Stimulated activated CD4-positive, alpha-beta T cell treated with anti-CD3 and anti-CD28 coated beads, Interleukin-1b, Interleukin-23, amount 100 ng/mL, for 48 hours (primary cell): Measurements from ENCODE around the gene NR2E3.

Experiments
- DNase-seq: peaks from one replicate; pipeline ENCODE4 v3.0.0-alpha.2; 2020

Gene NR2E3

DNA sequence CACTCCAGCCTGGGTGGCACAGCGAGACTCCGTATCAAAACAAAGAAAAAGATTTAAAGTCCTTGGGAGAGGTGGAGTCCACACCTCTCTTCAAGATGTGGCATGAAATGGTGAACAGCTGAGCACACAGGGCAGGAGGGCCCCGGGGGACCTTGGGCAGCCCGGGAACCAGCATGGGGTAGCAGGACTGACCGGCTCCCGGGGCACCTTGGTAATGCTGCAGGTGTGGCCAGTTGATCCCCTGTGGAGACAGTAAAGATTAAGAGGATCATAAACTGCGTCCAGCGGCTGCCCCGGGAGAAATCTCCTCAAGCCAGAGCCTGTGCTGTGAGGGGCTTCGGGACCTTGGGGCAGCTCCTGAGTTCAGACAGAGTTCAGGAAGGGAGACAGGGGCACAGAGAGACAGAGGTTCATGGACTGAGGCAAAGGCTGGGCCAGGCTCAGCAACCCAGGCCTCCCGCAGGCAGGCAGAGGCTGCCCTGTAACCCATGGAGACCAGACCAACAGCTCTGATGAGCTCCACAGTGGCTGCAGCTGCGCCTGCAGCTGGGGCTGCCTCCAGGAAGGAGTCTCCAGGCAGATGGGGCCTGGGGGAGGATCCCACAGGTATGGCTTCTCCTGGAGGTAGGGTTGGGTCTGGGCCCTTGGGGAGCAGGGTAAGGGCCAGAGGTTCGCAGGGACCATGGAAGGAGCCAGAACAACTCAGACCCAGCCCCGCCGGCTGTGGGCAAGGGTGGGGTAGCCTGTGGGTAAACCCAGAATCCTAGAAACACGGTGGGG, at the start of gene NR2E3:
Gene NR2E3 (plus strand): TSS at position 299 of the 780 bp plus-strand sequence. CDS start 190 bp downstream, at position 489.
- no peak for DNase-seq

DNA sequence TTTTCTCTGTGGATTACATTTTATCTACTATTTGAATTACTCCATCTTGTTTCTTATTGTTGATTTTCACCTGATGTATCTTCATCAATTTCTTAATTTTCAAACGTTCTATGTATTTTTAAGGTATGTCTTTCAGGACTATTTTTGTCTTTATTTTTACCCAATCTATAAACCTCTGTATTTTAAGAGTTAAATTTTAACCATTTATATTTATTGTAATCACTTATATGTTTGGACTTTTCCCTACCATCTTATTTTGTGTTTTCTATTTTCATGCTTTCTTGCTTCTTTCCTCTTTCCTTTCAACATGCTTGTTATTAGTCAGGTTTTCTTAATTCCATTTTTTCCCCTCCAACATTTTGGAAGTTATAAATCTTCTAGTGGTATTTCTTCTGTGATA, 49.5 kb upstream of the NR2E3 start:
- no peak for DNase-seq

DNA sequence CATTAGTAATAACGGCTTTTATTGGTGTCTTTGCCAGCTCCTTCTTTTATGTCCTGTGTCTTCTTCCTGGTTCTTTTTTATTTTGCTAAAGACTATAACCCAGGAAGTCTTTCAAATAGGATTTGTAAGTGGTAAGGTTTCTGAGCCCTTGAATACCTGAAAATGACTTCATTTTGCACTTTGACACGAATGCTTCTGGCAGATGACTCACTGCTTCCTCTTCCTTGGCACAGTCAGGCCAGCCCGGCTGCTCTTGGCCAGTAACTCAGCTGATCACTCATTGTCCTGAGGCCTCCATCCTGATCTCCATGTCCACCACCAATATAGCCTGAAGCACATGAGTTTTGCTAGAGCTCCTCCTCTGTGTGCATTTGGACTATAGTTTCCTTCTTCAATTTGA, 48.7 kb upstream of the NR2E3 start:
- DNase-seq, result no peak

DNA sequence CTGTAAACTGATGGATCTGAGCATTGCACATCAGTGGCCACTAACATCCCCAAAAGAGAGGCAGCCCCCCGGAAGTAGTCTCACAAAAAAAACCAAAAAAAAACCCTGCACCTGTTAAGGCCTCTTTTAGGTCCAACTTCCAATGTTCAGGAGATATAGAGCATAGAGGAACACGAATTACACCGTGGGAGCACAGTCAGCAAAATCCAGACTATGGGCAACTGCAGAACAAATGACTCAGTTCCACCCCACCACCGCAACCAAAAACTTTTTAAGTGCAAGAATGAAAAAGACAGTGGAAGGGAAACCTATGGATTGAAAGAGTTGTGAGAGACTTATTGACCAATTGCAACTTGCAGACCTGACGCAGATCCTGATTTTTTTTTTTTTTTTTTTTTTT, 42.2 kb upstream of the NR2E3 start:
- no peak for DNase-seq

DNA sequence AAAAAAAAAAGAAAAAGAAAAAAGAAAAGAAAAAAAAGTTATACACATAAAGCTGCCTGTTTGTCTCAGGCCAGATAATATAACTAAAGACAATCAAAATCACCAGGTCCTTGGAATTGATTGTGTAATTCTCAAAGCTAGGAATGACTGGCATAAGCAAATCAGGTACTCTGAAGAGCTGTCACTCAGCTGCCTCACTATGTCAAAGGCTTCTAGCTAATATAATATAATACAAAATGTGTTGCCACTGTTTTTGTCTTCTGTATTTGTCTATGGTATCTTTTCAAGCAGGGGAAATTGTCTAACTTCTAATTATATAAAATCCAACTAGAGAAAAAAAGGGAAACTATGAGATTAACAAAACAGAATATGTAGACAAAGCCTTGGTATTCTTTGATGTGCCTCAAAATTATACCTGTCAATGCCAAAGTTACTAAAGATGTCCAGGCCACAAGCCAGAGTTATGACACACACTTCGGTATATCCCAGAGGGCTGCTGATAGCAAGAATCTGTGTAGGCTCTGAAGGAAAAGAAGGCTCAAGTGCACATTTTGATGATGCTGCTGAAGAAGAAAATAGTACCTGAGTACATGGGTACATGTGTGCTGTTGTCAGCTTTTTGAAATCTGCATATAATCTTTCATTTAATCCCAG, 37.0 kb upstream of the NR2E3 start:
- no peak for DNase-seq

DNA sequence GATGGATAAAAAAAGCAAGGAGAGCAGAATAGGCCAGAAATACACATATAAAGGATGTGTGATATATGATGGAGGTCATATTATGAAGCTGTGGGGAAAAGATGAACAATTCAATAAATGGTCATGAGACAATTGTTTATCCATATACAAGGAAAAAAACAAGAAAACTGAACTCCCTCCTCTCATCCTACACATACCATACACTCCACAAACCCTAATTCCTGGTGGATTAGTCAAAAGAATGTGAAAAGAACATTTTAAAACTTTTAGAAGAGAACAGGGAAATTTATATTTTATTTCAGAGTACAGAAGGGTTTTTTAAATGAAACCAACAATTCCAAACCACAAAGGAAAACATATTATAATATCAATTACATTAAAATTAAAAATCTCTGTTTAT, 34.5 kb upstream of the NR2E3 start:
- no peak for DNase-seq

DNA sequence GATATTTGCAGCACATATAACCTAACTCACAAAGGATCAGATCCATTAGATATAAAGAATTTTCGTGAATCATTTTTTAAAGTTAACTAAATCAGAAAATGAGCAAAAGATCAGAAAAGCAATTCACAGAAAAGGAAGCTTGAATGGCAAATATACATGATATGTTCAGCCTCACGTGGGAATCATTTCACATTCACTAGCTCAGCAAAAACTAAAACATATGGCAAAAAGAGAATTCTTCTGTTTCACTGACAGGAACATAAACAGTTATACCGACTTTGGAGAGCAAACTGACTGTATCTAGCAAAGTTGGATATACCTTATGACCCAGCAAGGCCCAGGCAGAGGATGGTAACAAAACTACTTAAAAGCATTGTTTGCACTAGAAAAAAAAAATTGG, 34.0 kb upstream of the NR2E3 start:
- DNase-seq, result no peak

DNA sequence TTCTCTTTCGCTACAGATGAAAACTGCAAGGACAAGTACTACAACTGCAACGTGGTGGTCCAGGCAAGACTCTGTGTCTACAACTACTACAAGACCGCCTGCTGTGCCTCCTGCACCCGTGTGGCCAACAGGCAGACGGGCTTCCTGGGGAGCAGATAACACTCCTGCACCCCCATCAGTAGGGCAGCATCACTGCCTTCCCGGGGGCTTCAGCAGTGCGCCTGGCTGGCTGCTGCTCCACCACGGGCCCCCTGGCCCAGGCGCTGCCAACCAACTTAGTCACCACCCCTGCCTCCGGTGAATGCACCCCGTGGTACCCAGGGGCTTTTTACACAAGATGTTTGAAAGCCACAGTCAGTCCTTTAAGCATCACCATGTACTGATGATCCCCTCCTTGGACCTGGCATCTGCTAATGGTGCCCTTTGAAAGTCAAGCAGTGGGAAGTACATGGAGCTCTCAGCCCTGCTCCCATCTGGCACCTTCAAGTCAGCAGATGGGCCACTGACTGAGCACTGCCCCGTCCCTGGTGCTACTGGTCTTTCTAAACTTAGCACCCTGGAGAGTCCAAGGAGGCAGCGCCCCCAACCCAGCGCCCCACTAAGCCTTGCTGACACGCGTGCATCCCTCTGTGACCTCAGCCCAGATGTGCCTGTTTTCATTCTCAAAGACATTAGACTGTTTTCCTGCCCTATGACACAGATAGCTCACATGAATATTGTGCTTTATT, 33.0 kb upstream of the NR2E3 start:
- no peak for DNase-seq

DNA sequence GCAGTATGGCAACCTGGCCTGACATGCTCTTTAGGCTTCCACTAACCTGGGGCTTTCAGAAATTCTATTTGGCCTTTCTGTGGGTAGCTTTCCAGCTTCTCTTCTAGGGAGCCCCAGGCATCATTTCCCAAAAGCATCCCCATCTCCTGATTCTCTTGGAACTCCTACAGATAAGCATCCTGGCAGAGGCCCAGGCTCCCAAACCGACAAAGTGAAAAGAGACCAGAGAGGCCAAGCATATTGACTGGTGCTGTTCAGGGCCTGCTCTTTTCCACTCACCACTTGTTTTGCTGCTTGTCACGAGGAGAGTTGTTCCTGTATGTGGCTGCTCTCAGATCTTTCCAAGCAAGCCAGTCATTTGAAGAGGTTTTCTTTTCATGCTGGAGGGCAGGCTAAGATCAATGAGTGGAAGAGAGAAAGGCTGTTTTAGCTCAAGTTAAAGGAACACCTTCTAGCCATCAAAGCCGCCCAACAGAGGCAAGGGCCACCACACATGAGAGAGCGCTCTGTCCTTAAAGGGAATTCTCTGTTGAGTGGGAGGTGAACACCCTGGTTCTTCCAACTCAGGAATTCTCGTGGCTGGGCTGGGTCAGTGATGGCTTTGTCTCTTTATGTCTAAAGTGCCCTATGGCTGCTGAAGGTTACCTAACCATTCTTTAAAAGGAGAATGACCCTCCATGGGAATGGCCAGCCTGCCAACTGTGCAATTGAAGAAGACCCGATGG, 31.1 kb upstream of the NR2E3 start:
- no peak for DNase-seq

DNA sequence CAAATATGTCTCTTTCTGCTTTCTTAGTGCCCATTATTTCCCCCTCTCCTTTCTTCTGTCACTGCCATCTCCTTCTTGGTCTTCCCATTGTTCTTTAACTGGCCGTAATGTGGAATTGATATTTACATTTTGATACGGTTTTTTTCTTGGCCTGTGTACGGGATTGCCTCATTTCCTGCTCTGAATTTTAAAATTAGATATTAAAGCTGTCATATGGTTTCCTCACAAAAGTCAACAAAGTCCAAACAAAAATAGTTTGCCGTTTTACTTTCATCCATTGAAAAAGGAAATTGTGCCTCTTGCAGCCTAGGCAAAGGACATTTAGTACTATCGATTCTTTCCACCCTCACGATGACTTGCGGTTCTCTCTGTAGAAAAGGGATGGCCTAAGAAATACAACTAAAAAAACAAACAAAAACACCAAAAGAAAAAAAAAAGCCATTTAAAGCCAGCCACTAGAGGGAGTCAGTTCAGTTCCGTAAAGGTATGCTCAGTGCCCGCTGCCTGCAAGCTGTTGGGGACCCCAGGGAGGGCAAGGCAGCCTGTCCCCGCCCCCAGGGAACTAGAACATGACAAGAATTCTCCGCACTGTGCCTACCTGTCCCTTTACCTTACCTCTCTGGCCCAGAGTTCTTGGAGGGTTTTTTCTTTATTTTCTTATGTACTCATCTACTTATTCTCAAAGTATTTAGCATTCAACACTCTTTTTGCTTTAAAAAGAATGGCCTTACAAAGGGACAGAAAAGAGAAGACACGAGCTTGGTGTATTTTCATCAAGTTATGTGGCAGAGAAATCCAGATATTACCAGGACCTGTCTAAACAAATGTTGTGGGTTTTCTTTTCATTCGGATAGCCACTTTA, 30.0 kb upstream of the NR2E3 start:
- peak; percentile 14 for DNase-seq

DNA sequence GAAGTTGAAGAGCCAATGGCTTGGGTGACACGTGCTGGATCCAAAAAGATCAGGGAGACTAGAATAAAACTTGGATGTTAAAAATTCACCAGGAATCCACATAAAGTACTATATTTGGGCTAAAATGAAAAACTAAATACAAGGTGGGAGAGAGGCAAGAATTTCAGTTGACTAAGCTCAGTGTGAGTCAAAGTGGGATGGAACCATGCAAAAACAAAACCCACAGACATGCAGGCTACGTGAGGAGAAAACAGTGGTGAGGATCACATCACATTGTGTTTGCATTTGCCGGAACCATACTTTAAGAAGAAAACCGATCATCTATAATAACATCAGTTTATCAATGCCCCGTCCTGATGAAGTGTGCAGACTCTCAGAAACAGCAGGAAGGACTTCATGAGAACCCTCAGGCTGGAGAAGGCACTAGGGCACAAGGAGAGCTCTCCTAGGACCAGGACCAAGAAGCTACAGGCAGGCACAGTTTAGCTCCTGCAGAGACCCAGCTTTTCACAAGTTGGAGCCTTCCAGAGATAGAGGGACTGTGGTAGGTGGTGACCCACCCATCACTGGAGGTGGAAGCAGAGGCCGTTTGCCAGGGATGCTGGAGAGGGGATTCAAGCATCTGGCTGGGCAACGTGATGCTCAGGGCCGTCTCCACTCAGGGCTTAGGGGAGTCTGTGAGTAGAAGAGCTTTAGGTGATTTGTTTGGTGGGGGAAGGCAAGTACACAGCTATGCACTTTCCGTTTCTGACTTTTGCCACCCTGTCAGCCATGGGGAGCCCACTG, 29.0 kb upstream of the NR2E3 start:
- no peak for DNase-seq

DNA sequence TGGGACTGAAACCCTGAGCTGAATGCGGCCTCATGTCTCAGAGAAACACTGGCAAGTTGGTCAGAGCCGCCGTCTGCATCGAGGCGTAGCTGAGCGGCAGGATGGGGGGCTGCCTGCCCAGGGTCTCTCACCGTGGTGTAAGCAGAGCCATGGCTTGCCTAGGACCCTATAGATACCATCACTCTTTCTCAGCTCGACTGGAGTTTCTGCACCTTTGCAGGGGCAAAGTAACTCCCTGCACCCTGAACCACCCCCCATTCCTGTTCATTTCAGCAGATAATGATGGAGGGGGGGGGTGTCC, 28.4 kb upstream of the NR2E3 start:
- DNase-seq, result no peak

DNA sequence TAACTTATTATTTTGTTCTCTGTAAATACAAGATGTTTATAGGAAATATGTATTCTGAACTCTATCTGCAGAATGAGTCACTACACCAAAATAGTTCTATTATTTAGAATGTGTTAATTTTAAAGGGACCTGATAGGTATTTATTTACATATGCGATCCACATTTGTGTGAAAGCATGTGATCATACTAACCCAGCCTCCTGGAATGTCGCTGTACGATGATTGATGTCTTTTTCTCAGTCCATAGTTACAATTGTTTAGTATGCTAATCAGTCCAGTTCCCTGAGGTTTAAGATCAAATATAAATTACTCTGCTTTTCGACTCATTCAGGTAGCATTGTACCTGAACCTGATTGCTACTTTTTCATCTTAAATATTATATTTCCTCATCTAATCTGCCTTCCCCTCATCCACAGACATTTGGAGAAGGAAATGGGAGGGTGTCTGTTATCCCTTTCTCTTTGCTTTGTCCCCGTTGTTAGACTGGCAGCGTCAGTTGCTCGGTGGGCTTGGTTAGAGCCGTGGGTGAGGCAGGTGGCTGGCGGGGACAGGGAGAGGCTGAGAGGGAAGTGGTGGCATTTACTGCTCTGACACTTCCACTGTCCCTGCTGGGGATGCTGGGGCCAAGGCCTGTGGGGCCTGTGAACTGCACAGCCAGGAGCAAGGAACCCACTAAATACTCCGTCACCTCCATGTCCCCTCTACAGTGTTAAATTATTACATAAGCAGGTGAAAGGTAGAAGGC, 27.8 kb upstream of the NR2E3 start:
- DNase-seq, result no peak

DNA sequence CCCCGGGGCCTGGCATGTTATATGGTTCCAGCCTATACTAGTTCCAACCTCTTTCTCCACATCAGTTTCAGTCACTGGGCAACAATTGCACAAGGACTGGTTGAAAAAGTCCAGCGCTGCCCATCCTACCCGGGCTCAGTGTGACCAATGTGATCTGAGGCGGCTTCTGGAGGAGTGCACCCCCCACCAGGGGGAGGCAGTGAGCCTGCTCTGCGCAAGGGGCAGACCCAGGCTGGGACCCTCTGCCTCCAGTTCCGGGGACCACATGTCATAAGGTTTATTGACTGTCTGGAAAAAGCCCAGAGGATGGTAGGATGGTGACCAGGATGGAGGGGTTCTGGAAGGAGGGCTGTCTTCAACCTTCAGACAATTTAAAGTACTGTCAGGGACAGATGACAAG, 25.6 kb upstream of the NR2E3 start:
- DNase-seq, result no peak

DNA sequence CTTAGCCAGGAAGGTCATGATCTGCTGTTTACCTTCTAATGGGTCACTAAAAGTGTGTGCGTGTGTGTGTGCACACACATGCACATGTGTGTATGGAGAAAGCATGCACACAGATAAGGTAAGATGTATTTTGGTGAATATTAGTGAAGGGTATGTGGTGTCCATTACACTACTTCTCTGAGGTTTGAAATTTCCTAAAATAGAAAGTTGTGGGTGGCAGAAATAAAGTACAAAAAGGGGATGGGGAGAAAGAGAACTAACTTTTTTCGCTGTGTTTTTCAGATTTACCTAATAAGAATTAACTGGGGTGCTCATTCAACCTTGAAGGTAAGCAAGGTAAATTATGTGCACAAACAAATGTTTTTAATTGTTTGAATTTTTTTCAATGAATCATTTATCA, 24.4 kb upstream of the NR2E3 start:
- no peak for DNase-seq

DNA sequence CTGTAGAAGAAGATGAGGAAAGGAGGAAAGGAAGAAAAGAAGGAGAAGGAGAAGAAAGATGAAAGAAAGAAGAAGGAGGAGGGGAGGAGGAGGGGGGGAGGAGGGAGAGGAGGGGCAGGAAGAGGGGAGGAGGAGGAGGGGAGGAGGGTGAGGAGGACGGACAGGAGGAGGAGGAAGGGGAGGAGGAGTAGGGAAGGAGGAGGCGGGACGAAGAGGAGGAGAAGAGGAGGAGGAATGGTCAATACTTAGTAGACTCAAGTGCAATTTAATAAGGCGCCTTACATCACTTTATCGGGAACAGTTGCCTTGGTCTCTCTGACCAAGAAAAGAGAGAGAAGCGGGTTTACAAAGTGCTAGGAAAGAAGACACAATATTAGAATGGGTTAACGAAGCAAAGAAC, 23.7 kb upstream of the NR2E3 start:
- no peak for DNase-seq

DNA sequence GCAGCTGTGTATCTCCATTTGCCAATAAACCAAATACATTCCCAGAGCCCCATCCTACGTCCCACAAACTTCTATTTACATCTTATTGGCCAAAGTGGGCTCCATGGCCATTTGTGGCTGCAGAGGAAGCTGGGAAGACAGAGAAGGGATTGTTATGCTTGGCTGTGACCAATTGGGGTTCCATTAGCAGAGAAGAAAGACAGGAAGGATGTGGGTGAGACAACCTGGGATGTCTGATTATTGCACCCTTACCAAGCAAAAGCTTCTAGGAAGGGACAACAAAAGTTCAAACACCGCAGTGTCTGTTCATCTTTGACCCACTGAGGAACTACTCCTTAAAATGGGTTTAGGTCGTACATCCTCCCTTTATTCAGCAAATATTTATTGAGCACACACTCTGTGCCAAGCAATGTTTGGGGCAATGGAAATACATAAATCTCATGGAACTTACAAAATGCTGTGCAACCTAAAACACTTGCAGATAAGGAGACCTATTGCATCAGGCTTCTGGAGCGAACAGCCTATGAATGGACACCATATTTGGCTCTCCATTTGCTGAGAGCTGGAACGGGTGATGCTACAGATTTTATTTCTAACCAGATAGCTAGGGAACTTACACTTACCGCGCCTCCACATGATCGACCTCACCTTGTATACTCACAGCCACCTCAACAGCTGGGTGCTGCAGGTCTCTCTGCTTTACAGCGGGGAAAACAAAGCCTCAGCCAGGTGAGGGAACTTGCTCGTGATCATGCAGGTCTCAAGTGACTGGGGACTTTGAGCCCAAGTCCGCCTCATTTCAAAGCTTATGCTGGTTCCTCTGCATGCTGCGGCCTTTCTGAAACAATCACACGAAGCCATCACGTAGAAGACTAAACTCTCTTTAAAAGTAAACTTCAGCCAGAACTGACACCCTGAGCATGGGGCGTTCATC, 21.4 kb upstream of the NR2E3 start:
- no peak for DNase-seq

DNA sequence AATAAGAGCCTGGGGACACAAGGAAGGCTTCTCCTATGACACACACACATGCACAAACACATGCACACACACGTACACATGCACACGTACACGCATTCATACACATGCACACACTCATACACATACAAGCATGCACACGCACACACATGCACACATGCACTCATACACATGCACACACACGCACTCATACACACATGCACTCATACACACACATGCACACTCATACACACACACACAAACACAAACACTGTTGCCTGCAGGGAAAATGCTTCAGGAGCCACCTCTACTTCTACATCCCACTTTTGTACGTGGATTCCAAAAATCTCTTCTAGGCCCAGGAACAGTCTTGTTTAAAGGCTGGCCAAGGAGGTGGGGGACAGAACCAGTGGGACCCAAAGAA, 20.7 kb upstream of the NR2E3 start:
- DNase-seq, result no peak

DNA sequence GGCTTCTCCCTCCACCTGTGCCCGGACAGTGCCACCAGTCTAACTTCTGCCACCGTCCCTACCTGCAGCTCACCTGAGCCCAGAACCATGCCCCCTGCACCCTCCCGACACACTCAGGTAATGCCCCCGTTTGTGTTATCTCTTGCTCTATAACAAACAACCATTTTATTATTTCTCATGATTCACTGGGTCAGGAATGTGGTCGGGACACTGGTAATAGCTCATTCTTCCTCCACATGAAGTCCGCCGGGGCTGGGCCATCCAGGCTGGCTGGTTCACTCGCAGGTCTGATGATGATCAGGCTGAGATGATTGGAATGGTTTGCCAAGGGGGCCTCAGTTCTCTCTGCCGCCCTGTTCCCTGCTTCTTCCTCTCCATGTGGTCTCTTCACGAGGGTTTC, 20.3 kb upstream of the NR2E3 start:
- DNase-seq, result no peak

DNA sequence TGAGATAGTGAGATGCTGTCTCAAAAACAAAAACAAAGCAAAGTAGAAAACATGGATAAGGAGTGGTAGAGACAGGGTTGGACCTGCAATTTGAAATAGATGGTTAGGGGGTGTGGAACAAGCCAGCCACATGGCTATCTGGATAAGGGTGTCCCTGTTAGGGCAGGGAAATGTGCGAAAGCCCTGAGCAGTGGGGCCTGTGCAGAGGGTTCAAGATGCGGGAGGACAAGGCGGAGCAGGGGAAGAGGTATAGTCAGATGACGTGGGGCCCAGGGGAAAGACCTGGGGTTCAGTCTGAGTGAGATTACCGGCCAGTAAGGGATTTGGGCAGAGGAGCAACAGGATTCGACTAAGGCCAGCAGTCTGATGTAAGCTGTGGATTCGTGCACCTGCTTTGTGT, 18.4 kb upstream of the NR2E3 start:
- DNase-seq, result no peak
